ENCODE data around the gene EPS8L3.

DNA sequence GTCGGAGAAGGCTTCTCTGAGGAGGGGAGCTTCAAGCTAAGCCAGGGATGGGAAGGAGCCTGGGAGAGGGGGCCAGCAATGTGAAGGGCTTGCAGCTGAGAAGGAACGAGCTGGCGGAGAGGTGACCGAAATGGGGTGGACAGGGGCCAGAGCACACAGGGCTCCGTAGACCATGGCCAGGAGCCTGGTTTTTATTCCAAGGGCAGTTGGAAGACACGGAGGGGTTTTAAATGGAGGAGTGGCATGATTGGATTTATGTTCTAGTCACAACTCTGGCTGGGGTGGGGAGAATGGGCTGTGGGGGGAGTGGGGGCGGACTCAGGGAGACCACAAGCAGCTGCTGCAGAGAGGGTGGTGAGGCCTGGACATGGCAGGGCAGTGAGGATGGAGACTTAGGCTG is 5.1 kb upstream of the EPS8L3 start:
- TF ChIP-seq, protein P1, sequence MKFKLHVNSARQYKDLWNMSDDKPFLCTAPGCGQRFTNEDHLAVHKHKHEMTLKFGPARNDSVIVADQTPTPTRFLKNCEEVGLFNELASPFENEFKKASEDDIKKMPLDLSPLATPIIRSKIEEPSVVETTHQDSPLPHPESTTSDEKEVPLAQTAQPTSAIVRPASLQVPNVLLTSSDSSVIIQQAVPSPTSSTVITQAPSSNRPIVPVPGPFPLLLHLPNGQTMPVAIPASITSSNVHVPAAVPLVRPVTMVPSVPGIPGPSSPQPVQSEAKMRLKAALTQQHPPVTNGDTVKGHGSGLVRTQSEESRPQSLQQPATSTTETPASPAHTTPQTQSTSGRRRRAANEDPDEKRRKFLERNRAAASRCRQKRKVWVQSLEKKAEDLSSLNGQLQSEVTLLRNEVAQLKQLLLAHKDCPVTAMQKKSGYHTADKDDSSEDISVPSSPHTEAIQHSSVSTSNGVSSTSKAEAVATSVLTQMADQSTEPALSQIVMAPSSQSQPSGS (IDR thresholded peaks at IDR 0.05; ENCODE audit: low read length): no peak
- TF ChIP-seq JUN (IDR thresholded peaks at IDR 0.05; ENCODE audit: low read depth, low read length) (no peak), SUZ12 (IDR thresholded peaks at IDR 0.05; ENCODE audit: low read length) (no peak), TBP (IDR thresholded peaks at IDR 0.05; ENCODE audit: low read depth, low read length) (no peak), POLR2AphosphoS5 (IDR thresholded peaks at IDR 0.05; ENCODE audit: low read depth, low read length) (no peak), MAFK (IDR thresholded peaks at IDR 0.05; ENCODE audit: low read depth, low read length) (no peak), CHD2 (IDR thresholded peaks at IDR 0.05; ENCODE audit: low read length) (no peak), BRCA1 (IDR thresholded peaks at IDR 0.05; ENCODE audit: low read depth, low read length) (no peak), POLR2A (IDR thresholded peaks at IDR 0.05; ENCODE audit: control extremely low read depth in 1 of 2, low read depth in 2 of 2, low read length in 2 of 2) (no peak)

Measured in H1 (cell line).